GM18517 (cell line): ENCODE data around the gene ORM2.
"Not testable (repeated sequence)": the region's sequence is repeated elsewhere in the genome, so short reads cannot be mapped to it uniquely, and the experiment has no call there.

Source experiments
- ATAC-seq: cut with Tn5 transposase; IDR thresholded peaks from one replicate; pipeline ENCODE4 v1.9.1; 2021; ENCODE audit warnings: mild to moderate bottlenecking, moderate library complexity; ENCODE audit not compliant: unreplicated experiment

The ORM2 gene

DNA sequence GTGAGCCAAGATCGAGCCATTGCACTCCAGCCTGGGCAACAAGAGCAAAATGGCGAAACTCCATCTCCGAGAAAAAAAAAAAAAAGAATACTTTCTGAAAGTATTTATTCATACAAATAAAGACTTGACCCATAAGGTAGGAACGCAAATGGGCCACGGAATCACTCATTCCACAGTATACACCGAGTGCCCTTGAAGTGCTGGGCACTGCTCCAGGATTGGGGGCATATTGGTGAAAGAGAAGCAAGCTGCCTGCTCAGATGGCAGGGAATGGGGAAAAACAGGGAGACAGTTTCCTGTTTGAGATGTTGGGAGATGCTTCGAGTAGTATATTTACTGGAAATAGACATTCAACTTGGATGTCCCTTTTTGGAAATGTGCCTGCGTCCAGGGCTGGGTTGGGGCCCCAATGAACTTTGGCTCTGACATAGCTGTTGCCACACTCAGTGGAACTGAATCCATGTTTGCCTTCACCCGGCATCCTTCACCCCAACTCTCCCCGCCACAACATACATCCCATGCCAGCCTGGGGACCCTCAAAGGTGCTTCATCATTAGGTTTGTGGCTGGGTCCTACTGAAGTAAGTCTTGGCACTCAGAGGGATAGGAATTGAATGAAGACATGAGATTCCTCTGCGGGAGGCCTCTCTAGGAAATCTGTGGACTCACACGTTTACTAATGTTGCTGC lies 588 bp upstream of the ORM2 start:
- ATAC-seq, result not testable (repeated sequence)

DNA sequence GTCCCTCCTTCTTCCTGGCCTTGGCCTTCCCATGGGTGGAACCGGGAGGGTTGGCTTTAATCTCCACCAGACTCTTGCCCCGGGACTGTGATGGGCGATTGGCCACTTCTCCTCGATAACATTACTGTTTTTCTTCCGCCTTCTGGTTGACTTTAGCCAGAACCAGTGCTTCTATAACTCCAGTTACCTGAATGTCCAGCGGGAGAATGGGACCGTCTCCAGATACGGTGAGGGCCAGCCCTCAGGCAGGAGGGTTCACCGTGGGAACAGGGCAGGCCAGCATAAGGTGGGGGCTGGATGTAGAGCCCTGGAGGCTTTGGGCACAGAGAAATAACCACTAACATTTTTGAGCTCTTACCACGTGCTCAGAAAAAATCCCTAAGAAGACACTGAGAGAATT lies 967 bp downstream of the ORM2 start:
- no peak for ATAC-seq

DNA sequence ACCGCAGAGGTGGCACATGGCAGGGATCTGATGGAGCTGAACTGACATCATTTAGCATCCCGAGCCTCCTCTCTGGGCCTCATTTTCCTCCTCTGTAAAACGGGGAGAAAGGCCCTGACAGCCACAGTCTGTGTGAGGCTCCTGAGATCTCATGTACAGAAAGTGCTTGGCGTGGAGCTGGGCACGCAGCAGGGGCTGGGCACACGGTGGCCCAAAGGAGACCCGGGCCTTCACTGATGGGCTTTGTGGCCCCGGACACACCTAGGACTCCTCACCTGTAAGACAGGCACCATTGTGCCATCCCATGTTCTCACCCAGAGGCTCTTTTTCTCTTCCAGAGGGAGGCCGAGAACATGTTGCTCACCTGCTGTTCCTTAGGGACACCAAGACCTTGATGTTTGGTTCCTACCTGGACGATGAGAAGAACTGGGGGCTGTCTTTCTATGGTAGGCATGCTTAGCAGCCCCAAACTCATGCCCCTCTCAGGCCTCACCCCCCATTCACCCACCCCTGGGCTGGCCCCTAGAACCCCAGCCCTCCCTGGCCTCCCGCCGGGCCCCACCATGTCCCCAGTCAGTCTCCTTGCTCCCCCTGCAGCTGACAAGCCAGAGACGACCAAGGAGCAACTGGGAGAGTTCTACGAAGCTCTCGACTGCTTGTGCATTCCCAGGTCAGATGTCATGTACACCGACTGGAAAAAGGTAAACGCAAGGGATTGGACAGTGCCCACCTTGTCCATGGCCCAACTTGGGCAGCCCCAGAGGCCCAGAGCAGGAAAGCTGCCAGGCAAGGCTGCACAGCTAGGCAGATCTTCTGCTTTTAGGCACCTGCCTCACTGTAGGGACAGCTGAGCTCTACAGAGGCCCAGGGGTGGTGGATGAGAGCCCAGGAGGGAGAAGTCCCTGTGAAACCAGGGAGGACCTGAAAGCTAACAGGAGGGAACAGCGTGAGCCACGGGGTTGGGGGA lies 1.8 kb downstream of the ORM2 start:
- ATAC-seq, result not testable (repeated sequence)

DNA sequence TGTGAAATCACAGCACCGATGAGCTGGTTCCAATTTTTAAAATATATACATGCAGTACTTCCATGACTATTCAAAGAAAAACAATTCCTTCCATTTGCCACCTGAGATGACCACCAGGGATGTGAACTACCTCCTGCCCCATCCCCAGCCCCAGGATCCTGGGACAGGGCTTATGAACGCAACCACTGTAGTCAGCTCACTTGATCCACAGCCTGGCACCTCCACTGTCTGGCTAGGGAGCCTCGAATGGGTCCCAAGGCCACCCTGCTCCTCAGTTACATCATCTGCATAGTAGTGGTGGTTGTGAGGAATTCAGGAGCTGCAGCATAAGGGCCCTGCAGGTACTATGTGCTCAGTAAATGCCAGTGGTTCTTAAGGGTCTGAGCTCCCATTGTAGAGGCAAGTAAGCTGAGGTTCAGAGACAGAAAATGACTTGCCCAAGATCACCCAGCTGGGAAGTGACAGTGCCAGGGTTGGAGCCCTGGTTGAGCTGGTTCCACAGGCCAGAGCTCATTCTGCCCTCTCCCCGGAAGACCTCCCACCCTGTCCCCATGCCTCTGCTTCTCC lies 2.9 kb downstream of the ORM2 start:
- not testable (repeated sequence) for ATAC-seq

DNA sequence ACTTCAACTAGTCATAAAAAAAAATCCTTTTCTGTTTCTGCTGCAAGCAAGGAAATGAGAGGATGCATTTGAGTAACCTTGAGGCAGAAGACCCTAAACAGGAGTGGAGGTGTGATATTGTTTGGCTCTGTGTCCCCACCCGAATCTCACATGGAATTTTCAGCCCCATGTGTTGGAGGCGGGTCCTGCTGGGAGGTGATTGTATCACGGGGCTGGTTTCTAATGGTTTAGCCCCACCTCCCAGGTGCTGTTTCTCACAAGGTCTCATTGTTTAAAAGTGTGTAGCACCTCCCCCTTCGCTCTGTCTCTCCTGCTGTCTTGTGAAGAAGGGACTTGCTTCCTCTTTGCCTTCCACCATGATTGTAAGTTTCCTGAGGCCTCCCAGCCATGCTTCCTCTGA lies 4.0 kb downstream of the ORM2 start:
- not testable (repeated sequence) for ATAC-seq

DNA sequence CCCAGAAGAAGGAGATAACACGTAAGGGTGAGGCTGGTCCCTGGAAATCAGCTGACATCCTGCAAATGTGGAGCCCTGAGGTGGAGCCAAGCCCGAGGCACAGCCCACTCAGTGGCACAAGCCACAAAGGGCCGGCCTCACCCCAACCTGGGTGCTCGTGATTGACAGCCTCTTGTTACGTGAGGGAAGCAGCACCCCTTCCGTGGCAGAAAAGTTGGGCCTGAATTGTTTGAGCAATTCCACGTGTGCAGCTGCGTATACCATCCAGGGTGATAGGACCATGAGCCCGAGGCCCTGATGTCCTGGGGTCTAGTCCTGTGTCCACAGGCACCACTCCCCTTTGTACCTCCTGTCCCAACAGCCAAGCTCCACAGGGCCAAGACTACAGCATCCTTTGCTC lies 4.8 kb downstream of the ORM2 start:
- no peak for ATAC-seq

DNA sequence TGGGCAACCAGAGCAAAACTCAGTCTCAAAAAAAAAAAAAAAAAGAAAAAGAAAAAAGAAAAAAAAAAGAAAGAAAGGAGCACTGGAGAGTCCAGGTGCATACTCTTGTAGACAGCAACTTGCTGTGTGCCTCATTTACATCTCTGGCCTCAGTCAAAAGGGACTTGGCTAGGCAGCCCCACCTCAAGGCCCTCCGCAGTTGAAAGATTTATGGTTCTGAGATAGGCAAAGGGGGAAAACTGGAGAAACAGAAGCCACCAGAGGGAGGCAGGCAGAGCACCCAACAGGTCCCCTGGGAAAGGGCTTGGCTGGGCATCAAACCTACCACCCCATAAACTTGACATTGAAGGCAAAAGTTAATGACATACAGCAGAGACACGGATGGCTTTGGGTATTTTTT lies 6.1 kb downstream of the ORM2 start:
- ATAC-seq, result no peak

DNA sequence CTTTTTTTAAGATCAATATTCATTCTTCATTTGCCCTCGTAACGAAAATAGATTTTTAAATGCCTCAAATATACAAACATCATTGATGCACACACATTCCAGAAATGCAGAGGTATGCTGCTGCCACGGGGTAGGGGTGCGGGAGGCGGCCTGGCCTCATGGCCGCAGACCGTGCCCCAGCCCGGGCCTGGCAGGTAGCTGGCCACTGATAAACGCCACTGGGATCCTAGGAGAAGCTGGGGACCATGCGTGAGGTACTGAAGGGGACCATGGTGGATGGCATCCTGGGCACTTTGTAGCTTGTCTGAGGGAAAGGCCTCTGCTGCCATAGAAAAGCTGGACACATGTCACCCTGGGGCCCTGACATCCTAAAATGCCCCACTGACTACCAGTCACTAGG lies 6.5 kb downstream of the ORM2 start:
- no peak for ATAC-seq

DNA sequence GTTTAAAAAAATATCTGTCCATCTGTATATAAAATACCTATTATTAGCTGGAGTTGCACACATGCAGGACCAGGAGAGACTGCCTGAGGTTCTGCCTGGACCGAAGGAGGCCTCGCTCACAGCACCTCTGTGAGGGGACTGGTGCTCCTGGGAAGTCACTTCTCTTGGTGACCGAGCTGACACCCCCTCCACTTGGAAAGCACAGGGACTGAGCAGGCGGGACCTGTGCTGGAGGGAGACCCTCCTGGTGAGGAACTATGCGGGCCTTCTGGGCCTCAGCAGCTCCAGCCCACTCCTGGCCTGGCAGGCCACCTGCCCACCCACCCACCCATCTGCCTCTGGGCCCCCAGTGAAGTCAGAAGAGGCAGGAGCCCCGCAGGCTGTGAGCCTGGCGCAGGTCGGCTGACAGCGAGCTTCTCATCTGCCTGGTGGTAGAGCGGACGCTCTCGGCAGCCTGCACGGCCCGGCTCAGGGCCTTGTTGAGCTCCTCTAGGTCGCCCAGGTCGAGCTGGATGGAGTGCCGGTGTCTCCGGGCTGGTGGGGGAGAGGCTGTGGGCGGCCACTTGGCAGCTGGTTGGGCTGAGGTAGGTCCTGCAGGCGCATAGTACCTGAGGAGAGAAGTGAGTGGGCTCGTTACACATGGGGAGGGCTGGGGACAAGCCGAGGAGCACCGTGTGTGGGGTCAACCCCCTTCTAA lies 7.2 kb downstream of the ORM2 start:
- ATAC-seq, result no peak

DNA sequence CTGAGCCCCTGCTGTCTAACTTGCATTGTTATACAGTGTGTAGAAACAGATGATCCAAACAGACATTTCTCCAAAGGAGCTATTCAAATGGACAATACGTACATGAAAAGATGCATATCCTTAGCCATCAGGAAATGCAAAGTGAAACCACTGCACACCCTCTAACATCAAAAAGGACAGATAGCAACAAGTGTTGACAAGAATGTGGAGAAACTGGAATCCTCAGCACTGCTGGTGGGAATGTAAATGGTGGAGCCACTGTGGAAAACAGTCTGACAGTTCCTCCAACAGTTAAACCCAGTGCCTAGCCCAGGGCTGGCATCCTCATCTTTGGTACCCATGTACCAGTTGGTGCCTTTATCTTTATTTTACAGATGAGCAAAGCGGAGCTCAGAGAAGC lies 8.5 kb downstream of the ORM2 start:
- no peak for ATAC-seq

DNA sequence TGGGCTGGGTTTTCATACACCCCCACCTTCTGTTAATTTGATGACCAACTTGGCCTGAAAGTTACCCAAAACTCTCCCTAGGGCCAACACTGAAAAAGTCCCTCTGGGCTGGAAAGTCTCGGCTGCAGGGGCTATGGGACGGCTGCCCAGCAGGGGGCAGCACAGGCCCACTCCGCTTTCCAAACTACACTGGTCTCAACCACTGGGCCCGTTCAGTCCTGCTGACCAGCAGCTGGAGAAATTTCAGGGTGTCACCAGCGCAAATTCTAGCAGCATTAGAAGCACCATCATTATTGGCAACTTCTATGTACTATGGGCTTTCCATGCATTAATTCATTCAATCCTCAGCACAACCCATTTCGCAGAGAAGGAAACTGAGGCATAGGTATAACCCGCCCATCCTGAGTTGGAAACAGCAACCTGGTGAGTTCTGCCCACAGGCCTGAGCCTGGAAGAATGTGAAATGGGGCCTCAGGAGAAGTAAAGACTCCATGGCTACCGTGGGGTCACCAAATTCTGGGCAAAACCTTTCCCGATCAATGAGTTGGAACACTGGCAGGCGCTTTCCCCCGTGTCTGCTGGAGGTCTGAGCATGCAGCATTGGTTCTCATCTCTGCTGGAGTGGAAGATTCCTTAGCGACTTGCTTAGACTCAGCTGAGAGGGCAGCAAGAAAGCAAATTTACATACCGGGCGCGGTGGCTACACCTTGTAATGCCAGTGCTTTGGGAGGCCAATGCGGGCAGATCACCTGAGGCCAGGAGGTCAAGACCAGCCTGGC lies 9.7 kb downstream of the ORM2 start:
- ATAC-seq, result no peak

DNA sequence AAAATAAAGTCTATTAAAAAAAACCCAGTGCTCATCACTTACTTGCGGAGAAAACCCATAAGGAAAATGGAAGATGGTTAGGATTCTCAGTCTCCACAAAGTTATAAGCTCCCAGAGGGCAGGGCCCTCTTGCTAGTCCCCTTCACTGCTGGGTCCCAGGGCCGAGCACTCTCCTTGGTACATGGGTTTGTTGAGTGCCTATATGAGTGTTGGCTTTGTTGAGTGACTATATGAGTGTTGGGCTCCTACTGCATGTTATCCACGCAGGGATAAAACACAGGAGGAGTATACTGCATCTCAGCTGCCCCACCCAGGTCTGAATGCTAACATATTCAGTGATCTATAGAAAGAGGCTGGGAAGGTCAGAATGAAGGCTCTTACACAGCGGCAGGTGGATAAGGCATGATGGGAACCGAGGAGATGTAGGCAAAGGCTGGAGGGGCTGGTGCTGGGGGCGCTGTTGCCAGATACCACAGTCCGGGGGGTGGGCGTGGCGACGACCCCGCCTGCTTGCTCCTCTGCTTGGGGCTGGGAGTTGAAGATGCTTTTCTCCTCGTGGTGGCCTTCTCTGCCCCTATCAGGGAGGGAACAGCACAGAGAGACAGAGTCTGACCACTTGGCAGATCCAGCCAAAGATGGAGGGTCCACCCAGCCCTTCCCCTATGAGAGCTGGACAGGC lies 11.6 kb downstream of the ORM2 start:
- ATAC-seq, result no peak

DNA sequence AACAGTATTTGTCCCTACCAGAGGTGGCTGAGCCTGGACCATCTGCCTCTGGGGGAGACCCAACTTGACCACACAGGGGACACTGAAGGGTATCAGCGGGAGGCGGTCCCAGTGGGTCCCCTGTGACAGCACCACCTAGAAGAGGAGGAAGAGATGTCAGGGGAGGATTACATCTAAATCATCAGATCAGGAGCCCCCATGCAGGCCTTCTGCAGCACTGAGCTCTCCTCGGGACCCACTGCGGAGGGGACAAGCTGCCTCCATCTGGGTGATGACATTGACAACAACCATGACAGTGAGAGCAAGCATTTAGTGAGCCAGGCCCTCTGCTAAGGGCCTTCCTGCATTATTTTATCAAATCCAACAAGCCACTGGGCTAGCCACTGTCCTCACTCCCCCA lies 12.3 kb downstream of the ORM2 start:
- ATAC-seq, result no peak

DNA sequence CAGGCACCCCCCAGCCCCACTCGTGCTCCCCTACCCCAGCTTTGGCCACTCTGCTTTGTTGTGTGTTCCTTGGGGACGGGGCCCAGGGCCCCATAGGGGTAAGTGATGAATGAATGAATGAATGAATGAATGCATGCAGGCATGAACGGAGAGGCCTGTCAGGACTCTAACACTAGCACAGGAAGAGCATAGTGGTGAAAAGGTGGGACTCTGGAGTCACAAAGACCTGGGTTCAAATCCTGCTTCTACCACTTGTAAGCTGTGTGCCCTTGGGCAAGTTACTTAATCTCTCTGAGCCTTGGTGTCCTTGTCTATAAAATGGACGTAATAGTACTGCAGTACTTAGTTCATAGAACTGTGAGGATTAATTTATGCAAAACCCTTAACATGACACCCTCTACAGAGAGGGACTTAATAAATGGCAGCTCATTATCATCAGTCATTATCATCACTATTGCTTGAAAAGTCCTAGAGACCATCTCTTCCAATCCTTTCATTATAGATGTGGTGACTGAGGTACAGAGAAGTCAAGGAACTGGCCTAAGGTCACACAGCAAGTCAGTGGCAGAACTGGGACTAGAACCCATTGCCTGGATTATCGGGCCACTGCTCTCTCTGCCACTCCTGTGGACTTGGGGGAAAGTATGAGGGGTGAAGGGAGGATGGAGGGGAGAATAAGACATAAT lies 13.2 kb downstream of the ORM2 start:
- no peak for ATAC-seq

DNA sequence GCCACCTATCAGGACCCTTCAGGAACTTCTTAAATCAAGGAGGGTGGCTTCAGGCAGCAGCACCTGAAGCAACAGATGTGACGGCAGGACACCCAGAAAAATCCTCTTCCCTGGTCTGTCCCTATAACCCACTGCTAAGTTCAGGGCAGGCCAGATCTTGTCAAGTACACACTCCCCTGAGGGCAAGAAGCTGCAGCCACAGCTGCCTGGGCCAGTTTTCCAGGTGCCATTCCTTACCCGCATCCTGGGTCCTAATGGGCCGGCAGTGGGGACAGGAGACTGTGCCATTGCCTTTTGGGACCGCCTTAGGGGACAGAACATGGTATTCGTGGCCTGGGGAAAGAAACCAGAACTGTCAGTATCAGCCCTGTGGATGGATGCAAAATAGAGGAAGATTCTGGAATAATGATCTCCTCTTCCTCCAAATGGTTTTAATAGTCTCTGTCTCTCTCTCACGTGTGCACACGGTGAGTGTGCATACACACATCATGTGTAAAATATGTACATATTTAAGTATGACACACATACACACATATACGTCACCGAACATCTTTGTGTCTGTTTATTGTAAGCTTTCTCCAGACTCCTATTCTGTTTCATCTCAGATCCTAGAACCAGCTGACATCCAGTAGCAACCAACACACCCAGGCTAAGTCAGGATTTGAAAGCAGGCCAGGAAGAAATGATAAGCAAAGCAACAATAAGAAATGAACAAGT lies 14.0 kb downstream of the ORM2 start:
- no peak for ATAC-seq

DNA sequence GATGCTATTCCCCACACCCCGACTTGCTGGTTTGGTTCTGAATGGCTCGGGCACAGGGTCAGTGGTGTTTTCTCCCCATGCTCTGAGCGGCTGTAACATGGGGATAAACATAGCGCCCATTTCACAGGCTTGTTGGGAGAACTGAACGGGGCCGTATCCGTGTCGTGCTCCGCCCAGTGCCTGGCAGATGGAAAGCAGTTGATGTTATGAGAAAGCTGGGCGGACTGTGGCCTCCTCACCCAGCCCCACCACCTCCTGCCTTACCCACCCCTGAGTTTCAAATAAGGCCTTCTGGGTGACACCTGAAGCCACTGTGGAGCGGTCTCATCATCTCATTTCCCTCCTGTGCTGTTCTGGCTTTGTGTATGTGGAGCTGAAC lies 14.5 kb downstream of the ORM2 start:
- no peak for ATAC-seq

DNA sequence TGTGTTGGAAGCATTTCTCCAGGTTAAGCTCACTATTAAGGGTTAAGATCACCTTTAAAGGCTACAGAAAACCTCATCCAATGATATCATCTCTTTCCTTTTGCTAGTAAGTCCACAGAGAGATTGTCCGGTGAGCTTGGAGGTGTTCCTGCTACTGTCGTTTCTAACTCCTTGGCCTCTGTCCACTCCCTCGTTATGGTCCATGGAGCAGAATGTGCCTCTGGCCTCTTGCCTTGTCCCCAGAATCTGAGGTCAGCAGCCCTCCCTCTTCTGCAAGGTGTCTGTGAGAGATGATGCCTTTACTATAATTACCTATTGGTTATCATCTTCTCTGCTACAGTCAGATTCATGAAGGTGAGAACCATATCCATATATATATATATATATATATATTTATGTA lies 15.0 kb downstream of the ORM2 start:
- ATAC-seq, result no peak

DNA sequence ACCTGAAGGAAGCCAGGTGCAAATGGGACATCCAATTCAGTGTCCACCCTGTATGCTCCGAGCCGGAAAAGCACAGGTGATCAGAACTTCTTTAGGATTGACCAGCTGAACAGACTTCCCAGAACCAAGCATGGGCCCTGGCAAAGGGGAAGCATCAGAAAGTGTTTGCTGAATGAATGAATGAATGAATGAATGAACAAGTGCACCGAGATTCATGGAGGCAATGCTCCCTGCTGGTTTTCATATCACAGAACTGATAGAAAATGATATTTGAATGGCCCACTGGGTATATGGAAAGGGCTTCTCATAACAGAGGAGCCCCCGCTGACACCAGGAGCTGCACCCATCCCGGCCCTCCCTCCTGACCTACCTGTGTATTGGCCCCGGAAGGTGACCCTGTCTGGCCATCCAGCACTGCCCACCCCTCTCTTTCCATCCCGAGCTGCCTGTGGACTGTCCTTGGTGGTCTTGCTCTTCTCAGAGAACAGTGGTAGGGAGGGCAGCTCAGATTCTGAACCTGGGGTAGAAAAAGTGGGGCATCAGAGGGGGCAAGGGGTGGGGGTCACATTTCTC lies 15.9 kb downstream of the ORM2 start:
- ATAC-seq, result no peak
